ENCODE measurements around the gene LPP.

LPP gene

GRCh38 chr3:188853856-188854771, 700.2 kb downstream of the LPP start:
- H3K9me3 ChIP-seq (ENCODE audit: control insufficient read depth, insufficient read depth, low read length): no peaks in the 10 kb centered on the region
- H3K4me1 ChIP-seq (ENCODE audit: control insufficient read depth, insufficient read depth, low read length): no peaks in the 10 kb centered on the region
- no peaks in the 10 kb centered on the region for H3K27me3 ChIP-seq (ENCODE audit: control insufficient read depth, insufficient read depth, low read length)
- H3K36me3 ChIP-seq (ENCODE audit: control insufficient read depth, insufficient read depth, low read length): no peaks in the 10 kb centered on the region
- no peak overlapping the region for H3K4me3 ChIP-seq (ENCODE audit: low read depth, low read length)
- no peak overlapping the region for H3K9ac ChIP-seq (ENCODE audit: low read depth, low read length)

GRCh38 chr3:188854772-188855149, 700.8 kb downstream of the LPP start:
- Histone ChIP-seq H3K36me3 (ENCODE audit: control insufficient read depth, insufficient read depth, low read length) (no peaks in the 10 kb centered on the region), H3K9ac (ENCODE audit: low read depth, low read length) (no peak overlapping the region), H3K4me3 (ENCODE audit: low read depth, low read length) (no peak overlapping the region), H3K9me3 (ENCODE audit: control insufficient read depth, insufficient read depth, low read length) (no peaks in the 10 kb centered on the region), H3K27me3 (ENCODE audit: control insufficient read depth, insufficient read depth, low read length) (no peaks in the 10 kb centered on the region), H3K4me1 (ENCODE audit: control insufficient read depth, insufficient read depth, low read length) (no peaks in the 10 kb centered on the region)

DNA sequence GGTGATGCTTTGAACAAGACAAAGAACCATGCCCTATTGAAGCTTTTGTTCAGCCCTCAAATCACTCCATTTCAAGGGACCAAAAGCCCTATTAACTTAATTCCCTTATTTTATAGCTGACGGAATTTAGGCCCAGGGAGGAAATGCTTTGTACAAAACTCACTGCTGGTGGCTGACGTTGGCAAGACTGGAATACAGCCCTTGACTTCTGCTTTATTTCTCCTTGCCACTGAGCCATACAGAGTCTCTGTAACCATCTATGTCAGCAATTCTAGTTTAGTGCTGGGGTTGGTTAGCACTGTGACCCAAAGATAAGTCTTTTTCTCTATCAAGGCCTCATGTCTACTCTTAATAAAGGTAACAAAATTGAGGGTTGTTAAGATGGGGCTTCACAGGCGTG, 701.7 kb downstream of the LPP start:
- H3K9ac ChIP-seq (ENCODE audit: low read depth, low read length): no peak overlapping the region
- H3K4me3 ChIP-seq (ENCODE audit: low read depth, low read length): no peak overlapping the region
- H3K9me3 ChIP-seq (ENCODE audit: control insufficient read depth, insufficient read depth, low read length): no peaks in the 10 kb centered on the region
- H3K4me1 ChIP-seq (ENCODE audit: control insufficient read depth, insufficient read depth, low read length): no peaks in the 10 kb centered on the region
- no peaks in the 10 kb centered on the region for H3K27me3 ChIP-seq (ENCODE audit: control insufficient read depth, insufficient read depth, low read length)
- H3K36me3 ChIP-seq (ENCODE audit: control insufficient read depth, insufficient read depth, low read length): no peaks in the 10 kb centered on the region

DNA sequence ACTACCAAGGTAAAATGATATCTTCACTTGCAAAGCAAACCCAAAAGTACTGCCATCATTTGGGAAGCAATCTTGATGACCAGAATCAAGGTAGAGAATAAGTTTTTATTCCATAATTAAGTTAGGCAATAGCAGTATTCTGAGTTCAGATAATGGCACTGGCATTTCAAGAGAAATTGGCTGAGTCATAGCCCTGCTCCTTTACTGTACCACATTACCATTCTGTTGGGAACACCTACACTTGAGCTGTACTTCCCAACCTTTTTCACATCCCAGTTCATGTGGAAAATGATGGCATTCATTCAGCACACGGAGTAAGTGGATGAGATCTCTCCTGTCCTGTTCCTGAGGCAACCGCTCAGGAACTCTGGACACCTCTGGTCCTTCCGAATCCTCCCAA, 706.2 kb downstream of the LPP start:
- no peak overlapping the region for H3K4me3 ChIP-seq (ENCODE audit: low read depth, low read length)
- no peaks in the 10 kb centered on the region for H3K4me1 ChIP-seq (ENCODE audit: control insufficient read depth, insufficient read depth, low read length)
- H3K27me3 ChIP-seq (ENCODE audit: control insufficient read depth, insufficient read depth, low read length): no peaks in the 10 kb centered on the region
- H3K36me3 ChIP-seq (ENCODE audit: control insufficient read depth, insufficient read depth, low read length): no peaks in the 10 kb centered on the region
- H3K9me3 ChIP-seq (ENCODE audit: control insufficient read depth, insufficient read depth, low read length): no peaks in the 10 kb centered on the region
- no peak overlapping the region for H3K9ac ChIP-seq (ENCODE audit: low read depth, low read length)

DNA sequence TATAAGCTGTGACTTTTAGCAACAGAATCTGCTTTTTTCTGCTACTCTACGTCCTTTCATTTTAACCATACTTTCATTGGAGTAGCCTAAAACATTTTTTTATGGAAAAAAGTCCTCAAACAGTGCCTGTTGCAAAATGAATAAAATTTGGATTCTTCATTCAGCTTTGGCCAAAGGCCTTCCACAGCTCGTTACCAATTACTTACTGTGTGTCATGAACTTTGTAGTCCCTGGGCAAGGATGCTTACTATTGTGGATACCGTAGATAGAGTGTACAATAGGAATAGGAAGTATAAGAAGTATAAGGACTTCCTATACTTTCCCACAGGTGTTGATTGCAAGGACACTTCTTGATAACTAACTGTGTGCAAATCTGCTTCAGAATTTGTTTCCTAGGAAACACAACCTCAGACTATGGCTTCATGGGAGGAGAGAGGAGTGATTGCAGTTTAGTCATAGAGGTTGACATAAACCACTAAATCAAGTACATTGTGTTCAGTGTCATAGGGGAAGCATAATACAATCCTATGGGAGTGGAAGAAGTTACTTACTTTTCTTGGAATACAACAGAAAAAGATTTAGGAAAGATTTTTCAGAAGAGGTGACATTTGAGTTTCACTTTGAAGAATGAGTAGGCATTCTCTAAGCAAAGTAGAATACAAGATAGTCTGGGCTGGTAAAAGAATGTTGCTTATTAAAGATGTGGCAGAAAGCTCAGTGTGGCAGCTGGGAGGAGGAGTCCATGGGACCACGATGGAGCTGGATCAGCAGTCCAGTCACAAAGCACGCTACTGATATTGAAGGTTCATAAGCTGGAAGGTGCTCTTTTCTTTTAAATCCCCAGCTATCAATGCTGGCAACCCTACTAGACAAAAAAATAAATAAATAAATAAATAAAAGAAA, 708.1 kb downstream of the LPP start:
- Histone ChIP-seq H3K4me3 (ENCODE audit: low read depth, low read length) (no peak overlapping the region), H3K9ac (ENCODE audit: low read depth, low read length) (no peak overlapping the region), H3K27me3 (ENCODE audit: control insufficient read depth, insufficient read depth, low read length) (no peaks in the 10 kb centered on the region), H3K36me3 (ENCODE audit: control insufficient read depth, insufficient read depth, low read length) (no peaks in the 10 kb centered on the region), H3K4me1 (ENCODE audit: control insufficient read depth, insufficient read depth, low read length) (no peaks in the 10 kb centered on the region), H3K9me3 (ENCODE audit: control insufficient read depth, insufficient read depth, low read length) (no peaks in the 10 kb centered on the region)

- no peaks in the 10 kb centered on the region for H3K36me3 ChIP-seq (ENCODE audit: control insufficient read depth, insufficient read depth, low read length)
- no peak overlapping the region for H3K9ac ChIP-seq (ENCODE audit: low read depth, low read length)
- no peaks in the 10 kb centered on the region for H3K4me1 ChIP-seq (ENCODE audit: control insufficient read depth, insufficient read depth, low read length)
- no peaks in the 10 kb centered on the region for H3K9me3 ChIP-seq (ENCODE audit: control insufficient read depth, insufficient read depth, low read length)
- no peak overlapping the region for H3K4me3 ChIP-seq (ENCODE audit: low read depth, low read length)
- no peaks in the 10 kb centered on the region for H3K27me3 ChIP-seq (ENCODE audit: control insufficient read depth, insufficient read depth, low read length)
Observed at GRCh38 chr3:188863999-188864406, 710.0 kb downstream of the LPP start.

DNA sequence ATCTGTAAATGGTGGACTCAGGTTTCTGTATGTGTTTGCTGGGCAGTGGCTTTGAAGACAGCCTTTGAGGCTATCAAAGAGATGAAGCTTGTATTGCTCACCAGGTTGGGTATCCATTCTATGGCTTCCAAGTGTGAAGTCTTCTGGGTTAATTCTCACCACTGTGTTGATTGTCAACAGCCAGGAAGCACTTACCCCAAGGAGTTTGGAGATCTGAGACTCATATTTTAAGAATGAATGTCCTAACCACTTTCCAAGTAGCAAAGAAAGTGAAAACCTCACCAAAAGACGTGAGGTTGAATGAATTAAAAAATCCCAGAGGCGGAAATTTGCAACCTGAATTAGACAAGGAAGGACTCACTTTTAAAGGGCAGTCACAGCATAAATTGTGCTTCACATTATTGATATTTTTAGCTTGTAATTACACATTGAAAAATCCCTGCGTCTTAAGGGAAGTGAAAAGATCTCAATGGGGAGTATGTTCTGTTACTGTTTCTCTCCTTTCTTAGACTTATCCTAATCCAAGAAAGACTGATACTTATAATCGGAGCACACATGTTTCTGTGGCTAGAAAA, 713.8 kb downstream of the LPP start:
- Histone ChIP-seq H3K36me3 (ENCODE audit: control insufficient read depth, insufficient read depth, low read length) (no peaks in the 10 kb centered on the region), H3K27me3 (ENCODE audit: control insufficient read depth, insufficient read depth, low read length) (no peaks in the 10 kb centered on the region), H3K4me1 (ENCODE audit: control insufficient read depth, insufficient read depth, low read length) (no peaks in the 10 kb centered on the region), H3K4me3 (ENCODE audit: low read depth, low read length) (no peak overlapping the region), H3K9ac (ENCODE audit: low read depth, low read length) (no peak overlapping the region), H3K9me3 (ENCODE audit: control insufficient read depth, insufficient read depth, low read length) (no peaks in the 10 kb centered on the region)

- H3K27me3 ChIP-seq (ENCODE audit: control insufficient read depth, insufficient read depth, low read length): no peaks in the 10 kb centered on the region
- H3K36me3 ChIP-seq (ENCODE audit: control insufficient read depth, insufficient read depth, low read length): peaks cover 3% of the 10 kb centered on the region
- H3K4me3 ChIP-seq (ENCODE audit: low read depth, low read length): no peak overlapping the region
- no peak overlapping the region for H3K9ac ChIP-seq (ENCODE audit: low read depth, low read length)
- no peaks in the 10 kb centered on the region for H3K9me3 ChIP-seq (ENCODE audit: control insufficient read depth, insufficient read depth, low read length)
- H3K4me1 ChIP-seq (ENCODE audit: control insufficient read depth, insufficient read depth, low read length): no peaks in the 10 kb centered on the region
Observed at GRCh38 chr3:188868803-188869202, 714.8 kb downstream of the LPP start.

DNA sequence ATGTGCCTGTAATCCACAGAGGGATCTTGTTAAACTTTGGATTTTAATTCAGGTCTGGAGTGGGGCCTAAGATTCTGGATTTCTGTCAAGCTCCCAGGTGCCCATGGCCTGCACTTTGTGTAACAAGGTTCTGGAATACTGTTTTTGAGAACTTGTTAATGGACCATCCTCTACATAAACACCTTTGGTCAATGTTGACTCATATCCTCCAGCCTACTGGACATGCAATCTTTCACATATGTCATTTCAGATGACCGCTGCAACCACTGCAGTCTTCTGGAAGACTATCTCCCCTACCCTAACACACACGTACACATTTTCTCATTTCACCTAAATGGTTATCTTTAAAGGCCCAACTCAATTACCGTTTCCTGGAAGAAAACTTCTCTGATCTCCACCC, 715.7 kb downstream of the LPP start:
- H3K27me3 ChIP-seq (ENCODE audit: control insufficient read depth, insufficient read depth, low read length): no peaks in the 10 kb centered on the region
- no peak overlapping the region for H3K9ac ChIP-seq (ENCODE audit: low read depth, low read length)
- H3K4me1 ChIP-seq (ENCODE audit: control insufficient read depth, insufficient read depth, low read length): no peaks in the 10 kb centered on the region
- no peaks in the 10 kb centered on the region for H3K9me3 ChIP-seq (ENCODE audit: control insufficient read depth, insufficient read depth, low read length)
- H3K4me3 ChIP-seq (ENCODE audit: low read depth, low read length): no peak overlapping the region
- peaks cover 3% of the 10 kb centered on the region for H3K36me3 ChIP-seq (ENCODE audit: control insufficient read depth, insufficient read depth, low read length)

DNA sequence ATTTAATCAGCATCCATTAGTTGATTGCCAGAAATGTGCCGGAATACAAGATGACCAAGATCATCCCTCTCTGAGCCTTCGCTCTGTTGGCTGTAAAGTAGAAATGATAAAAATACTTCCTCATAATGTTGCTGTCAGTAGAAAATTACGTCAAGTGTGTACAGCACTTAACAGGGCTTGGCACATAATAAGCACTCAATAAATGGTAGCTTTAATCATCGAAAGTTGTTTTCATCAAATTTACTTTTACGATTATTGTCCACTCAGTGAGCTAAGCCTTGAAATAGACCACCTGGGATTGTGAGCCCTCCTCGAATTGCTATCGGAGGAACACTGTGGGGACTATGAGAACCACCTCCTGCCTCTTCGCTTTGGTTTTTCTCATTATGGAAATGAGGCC, 716.5 kb downstream of the LPP start:
- Histone ChIP-seq H3K4me1 (ENCODE audit: control insufficient read depth, insufficient read depth, low read length) (no peaks in the 10 kb centered on the region), H3K9me3 (ENCODE audit: control insufficient read depth, insufficient read depth, low read length) (no peaks in the 10 kb centered on the region)

GRCh38 chr3:188874576-188874975, 720.6 kb downstream of the LPP start:
- H3K9ac ChIP-seq (ENCODE audit: low read depth, low read length): no peak overlapping the region
- no peaks in the 10 kb centered on the region for H3K27me3 ChIP-seq (ENCODE audit: control insufficient read depth, insufficient read depth, low read length)
- no peaks in the 10 kb centered on the region for H3K4me1 ChIP-seq (ENCODE audit: control insufficient read depth, insufficient read depth, low read length)
- no peaks in the 10 kb centered on the region for H3K9me3 ChIP-seq (ENCODE audit: control insufficient read depth, insufficient read depth, low read length)
- no peak overlapping the region for H3K4me3 ChIP-seq (ENCODE audit: low read depth, low read length)
- H3K36me3 ChIP-seq (ENCODE audit: control insufficient read depth, insufficient read depth, low read length): peaks cover 3% of the 10 kb centered on the region

More for the DNA sequence above, 716.5 kb downstream of the LPP start:
- Histone ChIP-seq H3K9ac (ENCODE audit: low read depth, low read length) (no peak overlapping the region), H3K4me3 (ENCODE audit: low read depth, low read length) (no peak overlapping the region), H3K36me3 (ENCODE audit: control insufficient read depth, insufficient read depth, low read length) (peaks cover 3% of the 10 kb centered on the region), H3K27me3 (ENCODE audit: control insufficient read depth, insufficient read depth, low read length) (no peaks in the 10 kb centered on the region)
